HPDE6-E6E7 (cell line): ENCODE data around the gene SMARCAL1.

ENCODE experiments used
- DNase-seq: peaks from one replicate; pipeline ENCODE4 v3.0.0; 2011; ENCODE audit warnings: missing footprints; ENCODE audit errors: extremely low spot score

SMARCAL1 gene

GRCh38 chr2:216428618-216429350 lies 16.5 kb downstream of the SMARCAL1 start:
- DNase-seq = no peak

GRCh38 chr2:216429428-216429827 lies 17.1 kb downstream of the SMARCAL1 start:
- no peak for DNase-seq

- DNase-seq = no peak
Measured at GRCh38 chr2:216430811-216431530, 18.7 kb downstream of the SMARCAL1 start.

GRCh38 chr2:216431531-216431856 lies 19.2 kb downstream of the SMARCAL1 start:
- DNase-seq = no peak

GRCh38 chr2:216436383-216436782 lies 24.1 kb downstream of the SMARCAL1 start:
- no peak for DNase-seq

- no peak for DNase-seq
Measured at GRCh38 chr2:216441308-216442010, 29.2 kb downstream of the SMARCAL1 start.

- no peak for DNase-seq
Measured at GRCh38 chr2:216445501-216445900, 33.2 kb downstream of the SMARCAL1 start.

GRCh38 chr2:216446343-216446742 lies 34.1 kb downstream of the SMARCAL1 start:
- DNase-seq = no peak

GRCh38 chr2:216447293-216447692 lies 35.0 kb downstream of the SMARCAL1 start:
- DNase-seq = no peak

- no peak for DNase-seq
Measured at GRCh38 chr2:216448829-216449228, 36.5 kb downstream of the SMARCAL1 start.

GRCh38 chr2:216450346-216450745 lies 38.1 kb downstream of the SMARCAL1 start:
- DNase-seq = no peak

GRCh38 chr2:216450784-216451183 lies 38.5 kb downstream of the SMARCAL1 start:
- no peak for DNase-seq

- no peak for DNase-seq
Measured at GRCh38 chr2:216453955-216454614, 41.8 kb downstream of the SMARCAL1 start.

- no peak for DNase-seq
Measured at GRCh38 chr2:216463148-216463547, 50.9 kb downstream of the SMARCAL1 start.

GRCh38 chr2:216464104-216464720 lies 51.9 kb downstream of the SMARCAL1 start:
- DNase-seq = no peak

- DNase-seq = no peak
Measured at GRCh38 chr2:216465579-216466195, 53.4 kb downstream of the SMARCAL1 start.

GRCh38 chr2:216467845-216468244 lies 55.6 kb downstream of the SMARCAL1 start:
- no peak for DNase-seq

GRCh38 chr2:216469661-216470060 lies 57.4 kb downstream of the SMARCAL1 start:
- DNase-seq = no peak

- no peak for DNase-seq
Measured at GRCh38 chr2:216473187-216473586, 60.9 kb downstream of the SMARCAL1 start.

- no peak for DNase-seq
Measured at GRCh38 chr2:216474925-216475670, 62.8 kb downstream of the SMARCAL1 start.

- no peak for DNase-seq
Measured at GRCh38 chr2:216475767-216476166, 63.5 kb downstream of the SMARCAL1 start.
